ENCODE results near the gene RPS29.
"Not testable (repeated sequence)": the region's sequence is repeated elsewhere in the genome, so short reads cannot be mapped to it uniquely, and the experiment has no call there.

RPS29 gene

GRCh38 chr14:49617852-49618519 is 31.8 kb upstream of the RPS29 start:
- H3K4me3 Mint-ChIP-seq, result peak overlapping the region in 1 of 2 donors; percentile 3
- H3K27ac Mint-ChIP-seq, result peak overlapping the region; percentile 20
- H3K4me1 Mint-ChIP-seq, result peaks cover 18 to 46% of the 10 kb centered on the region in 2 donors
- peaks cover 28 to 50% of the 10 kb centered on the region in 2 donors for H3K36me3 Mint-ChIP-seq
- H3K9me3 Mint-ChIP-seq, result no peaks in the 10 kb centered on the region
- no peak for DNase-seq
- no peak for ATAC-seq (replicated peaks)
- no peaks in the 10 kb centered on the region for H3K27me3 Mint-ChIP-seq

GRCh38 chr14:49615776-49616175 is 29.6 kb upstream of the RPS29 start:
- DNase-seq (no peak), ATAC-seq (replicated peaks) (no peak)
- Mint-ChIP-seq H3K36me3 (peaks cover 19 to 38% of the 10 kb centered on the region in 2 donors), H3K4me3 (no peak overlapping the region), H3K27me3 (no peaks in the 10 kb centered on the region), H3K27ac (peak overlapping the region; percentile 14), H3K9me3 (no peaks in the 10 kb centered on the region), H3K4me1 (peaks cover 11 to 35% of the 10 kb centered on the region in 2 donors)

- Mint-ChIP-seq H3K27me3 (no peaks in the 10 kb centered on the region), H3K4me1 (peaks cover 9 to 33% of the 10 kb centered on the region in 2 donors), H3K27ac (no peak overlapping the region), H3K9me3 (no peaks in the 10 kb centered on the region), H3K36me3 (peaks cover 24 to 29% of the 10 kb centered on the region in 2 donors), H3K4me3 (no peak overlapping the region)
- ATAC-seq (replicated peaks) (no peak), DNase-seq (no peak)
These were observed 28.0 kb upstream of the RPS29 start for GRCh38 chr14:49614196-49614595.

GRCh38 chr14:49612671-49613070 is 26.5 kb upstream of the RPS29 start:
- peaks cover 19 to 25% of the 10 kb centered on the region in 2 donors for H3K36me3 Mint-ChIP-seq
- peaks cover 4 to 19% of the 10 kb centered on the region in 2 donors for H3K4me1 Mint-ChIP-seq
- no peak overlapping the region for H3K27ac Mint-ChIP-seq
- no peak for DNase-seq
- no peaks in the 10 kb centered on the region for H3K27me3 Mint-ChIP-seq
- H3K4me3 Mint-ChIP-seq, result no peak overlapping the region
- ATAC-seq (replicated peaks), result no peak
- no peaks in the 10 kb centered on the region for H3K9me3 Mint-ChIP-seq

GRCh38 chr14:49612251-49612650 is 26.1 kb upstream of the RPS29 start:
- DNase-seq, result no peak
- Mint-ChIP-seq H3K36me3 (peaks cover 16 to 22% of the 10 kb centered on the region in 2 donors), H3K9me3 (no peaks in the 10 kb centered on the region), H3K4me1 (peaks cover 1 to 15% of the 10 kb centered on the region in 2 donors), H3K4me3 (no peak overlapping the region), H3K27me3 (no peaks in the 10 kb centered on the region), H3K27ac (no peak overlapping the region)
- no peak for ATAC-seq (replicated peaks)

- Mint-ChIP-seq H3K9me3 (no peaks in the 10 kb centered on the region), H3K36me3 (peaks cover 21 to 22% of the 10 kb centered on the region in 2 donors), H3K27ac (no peak overlapping the region), H3K4me1 (peaks cover 4 to 11% of the 10 kb centered on the region in 2 donors), H3K27me3 (no peaks in the 10 kb centered on the region), H3K4me3 (no peak overlapping the region)
- DNase-seq, result no peak
- ATAC-seq (replicated peaks), result no peak
These were observed 21.4 kb upstream of the RPS29 start for GRCh38 chr14:49607583-49607982.

GRCh38 chr14:49598485-49599300 is 12.5 kb upstream of the RPS29 start, which contains the start of gene LRR1:
LRR1 (plus strand) TSS chr14:49598940; CDS start chr14:49599021, 81 bp downstream.
- ATAC-seq (replicated peaks) (peak; percentile 76 to 82), DNase-seq (peak; percentile 88)
- Mint-ChIP-seq H3K36me3 (peaks cover 6 to 12% of the 10 kb centered on the region in 2 donors), H3K9me3 (no peaks in the 10 kb centered on the region), H3K4me3 (peak within 1 kb of the TSS; percentile 96 to 97), H3K27ac (peak within 1 kb of the TSS; percentile 100), H3K27me3 (no peaks in the 10 kb centered on the region), H3K4me1 (peaks cover 19 to 50% of the 10 kb centered on the region in 2 donors)

GRCh38 chr14:49598189-49598484 is 12.0 kb upstream of the RPS29 start:
- DNase-seq, result no peak
- H3K27ac Mint-ChIP-seq, result peak overlapping the region; percentile 100
- H3K9me3 Mint-ChIP-seq, result no peaks in the 10 kb centered on the region
- H3K4me3 Mint-ChIP-seq, result peak overlapping the region; percentile 96 to 97
- no peak for ATAC-seq (replicated peaks)
- H3K4me1 Mint-ChIP-seq, result peaks cover 19 to 50% of the 10 kb centered on the region in 2 donors
- peaks cover 6 to 12% of the 10 kb centered on the region in 2 donors for H3K36me3 Mint-ChIP-seq
- no peaks in the 10 kb centered on the region for H3K27me3 Mint-ChIP-seq

GRCh38 chr14:49594347-49595091 is 8.3 kb upstream of the RPS29 start:
- Mint-ChIP-seq H3K36me3 (peaks cover 0 to 7% of the 10 kb centered on the region in 2 donors), H3K4me1 (peaks cover 15 to 42% of the 10 kb centered on the region in 2 donors), H3K9me3 (no peaks in the 10 kb centered on the region), H3K27ac (peak overlapping the region; percentile 65), H3K4me3 (no peak overlapping the region), H3K27me3 (no peaks in the 10 kb centered on the region)
- DNase-seq (no peak), ATAC-seq (replicated peaks) (no peak)

GRCh38 chr14:49593016-49593415 is 6.8 kb upstream of the RPS29 start:
- ATAC-seq (replicated peaks) (no peak), DNase-seq (no peak)
- no peaks in the 10 kb centered on the region for H3K9me3 Mint-ChIP-seq
- H3K4me3 Mint-ChIP-seq, result no peak overlapping the region
- no peaks in the 10 kb centered on the region for H3K27me3 Mint-ChIP-seq
- H3K27ac Mint-ChIP-seq, result no peak overlapping the region
- H3K4me1 Mint-ChIP-seq, result peaks cover 15 to 40% of the 10 kb centered on the region in 2 donors
- H3K36me3 Mint-ChIP-seq, result no peaks in the 10 kb centered on the region

- H3K4me3 Mint-ChIP-seq, result no peak overlapping the region
- DNase-seq, result no peak
- peaks cover 19 to 22% of the 10 kb centered on the region in 2 donors for H3K36me3 Mint-ChIP-seq
- no peak for ATAC-seq (replicated peaks)
- peaks cover 7 to 14% of the 10 kb centered on the region in 2 donors for H3K4me1 Mint-ChIP-seq
- H3K27me3 Mint-ChIP-seq, result no peaks in the 10 kb centered on the region
- H3K27ac Mint-ChIP-seq, result no peak overlapping the region
- H3K9me3 Mint-ChIP-seq, result no peaks in the 10 kb centered on the region
These were observed 3.2 kb upstream of the RPS29 start for GRCh38 chr14:49589387-49589786.

GRCh38 chr14:49586673-49587460 is 687 bp upstream of the RPS29 start:
- Mint-ChIP-seq H3K27ac (peak overlapping the region; percentile 100), H3K9me3 (peaks cover 0 to 1% of the 10 kb centered on the region in 2 donors), H3K27me3 (no peaks in the 10 kb centered on the region), H3K36me3 (peaks cover 35 to 44% of the 10 kb centered on the region in 2 donors), H3K4me3 (peak overlapping the region; percentile 97 to 98), H3K4me1 (peaks cover 19 to 34% of the 10 kb centered on the region in 2 donors)
- ATAC-seq (replicated peaks), result peak; percentile 26 to 45
- no peak for DNase-seq

GRCh38 chr14:49584981-49585640 is 1.1 kb downstream of the RPS29 start:
- Mint-ChIP-seq H3K4me3 (peak overlapping the region; percentile 97 to 98), H3K4me1 (peaks cover 29 to 48% of the 10 kb centered on the region in 2 donors), H3K36me3 (peaks cover 45 to 57% of the 10 kb centered on the region in 2 donors), H3K27ac (peak overlapping the region; percentile 100)
- not testable (repeated sequence) for ATAC-seq (replicated peaks); H3K27me3 Mint-ChIP-seq; DNase-seq; H3K9me3 Mint-ChIP-seq
